Epithelial cell of proximal tubule (primary cell): ENCODE results near the gene DVL3. TPM values are rescaled to one million over a fixed set of nuclear protein-coding genes. Genes with fewer than 3 reads are reported as not detected.
A peak's percentile ranks its signal among the peaks of the same experiment; 100 is the strongest.
"Not testable (repeated sequence)": the region's sequence is repeated elsewhere in the genome, so short reads cannot be mapped to it uniquely, and the experiment has no call there.

Source experiments
- DNase-seq: peaks from one replicate; pipeline ENCODE4 v3.0.0-alpha.2; 2011; ENCODE audit warnings: low read depth
- H3K4me3 ChIP-seq: 2 replicates; pipeline ENCODE4 v1.5.1; 2011; ENCODE audit warnings: low read depth, mild to moderate bottlenecking, low read length
- total RNA-seq: library from RNA; depleted of rRNA; stranded (reverse); fragments of >200 nt; gene quantifications from 2 replicates; pipeline ENCODE4 v1.2.3, GENCODE V29; 2015
- TF ChIP-seq, protein P1 (sequence below): conservative IDR thresholded peaks from 2 replicates; pipeline ENCODE4 v1.5.1; 2012; ENCODE audit warnings: low read depth, mild to moderate bottlenecking, low read length

Gene DVL3
- total RNA-seq = 33.5 and 38.2 TPM in 2 replicates

DNA sequence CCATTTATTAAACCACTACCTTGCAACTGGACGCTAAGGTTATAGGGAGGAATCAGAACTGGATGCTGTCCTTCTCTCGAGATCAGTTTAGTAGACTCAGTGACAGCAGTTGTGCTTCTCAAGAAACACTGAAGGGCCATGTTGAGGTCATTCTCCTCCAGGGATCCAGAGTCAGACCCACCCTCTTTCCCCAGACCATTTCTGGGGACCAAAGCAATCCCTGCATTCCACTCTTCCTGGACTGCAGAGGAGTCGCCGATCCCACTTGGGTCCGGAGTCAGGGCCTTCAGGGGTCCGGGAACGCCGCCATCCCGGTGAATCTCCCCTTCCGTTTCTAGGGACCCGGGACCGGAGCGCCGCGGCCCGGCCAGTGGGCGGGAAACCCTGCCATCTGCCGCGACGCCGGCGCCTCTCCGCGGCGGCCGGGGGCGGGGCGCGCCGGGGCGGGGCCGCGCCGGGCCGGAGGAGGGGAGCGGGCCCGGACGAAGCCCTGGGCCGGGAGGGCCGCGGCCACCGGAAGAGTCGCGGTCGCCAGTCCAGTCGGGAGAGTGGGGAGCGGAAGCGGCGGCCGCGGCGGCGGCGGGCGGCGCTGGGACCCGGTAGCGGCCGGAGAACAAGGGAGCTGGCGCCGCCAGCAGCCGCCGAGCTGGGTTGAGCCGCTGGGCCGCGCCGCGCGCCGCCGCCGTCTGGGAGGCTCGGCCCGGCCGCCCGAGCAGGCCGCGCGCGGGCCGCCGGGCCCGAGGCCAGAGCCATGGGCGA lies at the start of gene DVL3:
TSS of gene DVL3 (plus strand) at position 493 of the 759 bp plus-strand sequence. CDS start at position 752, 259 bp downstream.
- TF ChIP-seq, protein P1, sequence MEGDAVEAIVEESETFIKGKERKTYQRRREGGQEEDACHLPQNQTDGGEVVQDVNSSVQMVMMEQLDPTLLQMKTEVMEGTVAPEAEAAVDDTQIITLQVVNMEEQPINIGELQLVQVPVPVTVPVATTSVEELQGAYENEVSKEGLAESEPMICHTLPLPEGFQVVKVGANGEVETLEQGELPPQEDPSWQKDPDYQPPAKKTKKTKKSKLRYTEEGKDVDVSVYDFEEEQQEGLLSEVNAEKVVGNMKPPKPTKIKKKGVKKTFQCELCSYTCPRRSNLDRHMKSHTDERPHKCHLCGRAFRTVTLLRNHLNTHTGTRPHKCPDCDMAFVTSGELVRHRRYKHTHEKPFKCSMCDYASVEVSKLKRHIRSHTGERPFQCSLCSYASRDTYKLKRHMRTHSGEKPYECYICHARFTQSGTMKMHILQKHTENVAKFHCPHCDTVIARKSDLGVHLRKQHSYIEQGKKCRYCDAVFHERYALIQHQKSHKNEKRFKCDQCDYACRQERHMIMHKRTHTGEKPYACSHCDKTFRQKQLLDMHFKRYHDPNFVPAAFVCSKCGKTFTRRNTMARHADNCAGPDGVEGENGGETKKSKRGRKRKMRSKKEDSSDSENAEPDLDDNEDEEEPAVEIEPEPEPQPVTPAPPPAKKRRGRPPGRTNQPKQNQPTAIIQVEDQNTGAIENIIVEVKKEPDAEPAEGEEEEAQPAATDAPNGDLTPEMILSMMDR = no peak
- peak within 1 kb of the TSS; percentile 98 for H3K4me3 ChIP-seq
- no peak for DNase-seq

DNA sequence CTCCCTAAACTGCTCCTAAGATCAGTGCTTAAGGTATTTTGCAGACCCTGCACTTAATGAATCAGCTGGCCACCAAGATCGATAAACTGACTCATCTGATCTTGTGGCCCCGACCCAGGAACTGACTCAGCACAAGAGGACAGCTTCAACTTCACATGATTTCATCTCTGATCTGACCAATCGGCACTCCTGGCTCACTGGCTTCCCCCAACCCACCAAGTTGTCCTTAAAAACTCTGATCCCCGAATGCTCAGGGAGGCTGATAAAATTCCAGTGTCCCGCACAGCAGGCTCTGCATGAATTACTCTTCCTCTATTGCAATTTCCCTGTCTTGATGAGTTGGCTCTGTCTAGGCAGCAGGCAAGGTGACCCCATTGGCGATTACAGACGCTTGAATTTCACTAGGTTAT lies 44.9 kb upstream of the DVL3 start:
- DNase-seq = peak; percentile 10
- TF ChIP-seq, protein P1 = no peak
- no peak overlapping the region for H3K4me3 ChIP-seq

DNA sequence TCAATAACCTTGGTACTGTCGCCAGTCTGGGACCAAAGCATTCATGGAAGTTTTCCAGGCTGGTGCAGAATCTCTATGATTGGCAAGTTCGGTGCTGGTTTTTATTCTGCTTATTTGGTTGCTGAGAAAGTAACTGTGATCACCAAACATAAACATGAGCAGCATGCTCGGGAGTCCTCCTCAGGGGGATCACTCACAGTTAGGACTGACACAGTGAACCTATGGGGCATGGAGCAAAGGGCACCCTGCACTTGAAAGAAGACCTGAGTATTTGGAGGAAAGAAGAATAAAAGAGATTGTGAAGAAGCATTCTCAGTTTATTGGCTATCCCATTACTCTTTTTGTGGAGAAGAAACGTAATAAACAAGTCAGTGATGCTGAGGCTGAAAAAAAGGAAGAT lies 39.2 kb upstream of the DVL3 start:
- H3K4me3 ChIP-seq = no peak overlapping the region
- TF ChIP-seq, protein P1 = no peak

DNA sequence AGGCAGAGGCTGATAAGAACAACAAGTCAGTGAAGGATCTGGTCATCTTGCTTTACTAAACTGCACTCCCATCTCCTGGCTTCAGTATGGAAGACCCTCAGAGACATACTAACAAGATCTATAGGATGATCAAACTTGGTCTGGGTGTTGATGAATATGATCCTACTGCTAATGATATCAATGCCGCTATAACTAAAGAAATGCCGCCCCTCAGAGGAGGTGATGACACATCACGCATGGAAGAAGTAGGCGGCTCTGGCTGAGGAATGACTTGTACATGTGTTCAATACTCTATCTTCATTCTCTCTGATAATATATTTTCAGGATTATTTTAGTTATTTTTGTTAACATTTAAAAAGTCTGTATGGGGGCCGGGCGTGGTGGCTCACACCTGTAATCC lies 37.5 kb upstream of the DVL3 start:
- DNase-seq = no peak
- TF ChIP-seq, protein P1 = no peak
- H3K4me3 ChIP-seq = no peak overlapping the region

More for the DNA sequence above, 39.2 kb upstream of the DVL3 start:
- no peak for DNase-seq

DNA sequence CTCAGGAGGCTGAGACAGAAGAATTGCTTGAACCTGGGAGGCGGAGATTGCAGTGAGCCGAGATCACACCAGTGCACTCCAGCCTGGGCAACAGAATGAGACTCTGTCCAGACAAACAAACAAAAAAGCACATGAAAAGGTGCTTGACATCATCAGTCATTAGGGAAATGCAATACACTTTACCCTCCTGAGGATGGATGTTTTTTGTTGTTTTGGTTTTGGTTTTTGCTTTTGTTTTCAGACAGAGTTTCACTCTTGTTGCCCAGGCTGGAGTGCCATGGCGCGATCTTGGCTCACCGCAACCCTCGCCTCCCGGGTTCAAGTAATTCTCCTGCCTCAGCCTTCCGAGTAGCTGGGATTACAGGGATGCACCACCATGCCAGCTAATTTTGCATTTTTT lies 34.1 kb upstream of the DVL3 start:
- H3K4me3 ChIP-seq, DNase-seq: not testable (repeated sequence)

DNA sequence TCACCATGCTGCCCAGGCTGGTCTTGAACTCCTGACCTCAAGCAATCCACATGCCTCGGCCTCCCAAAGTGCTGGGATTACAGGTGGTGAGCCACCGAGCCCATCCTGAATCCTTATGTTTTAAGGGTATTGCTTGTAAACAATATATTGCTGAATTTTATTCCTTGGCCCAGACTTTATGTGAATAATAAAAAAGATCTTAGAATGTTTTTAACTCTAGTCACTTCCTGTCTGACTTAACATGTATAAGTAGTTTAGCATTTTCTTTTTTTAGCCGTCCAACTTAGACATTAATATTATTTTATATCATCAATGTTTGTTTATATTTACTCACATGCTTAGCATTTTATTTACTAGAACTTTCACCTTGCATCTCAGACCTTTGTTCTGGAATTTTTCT lies 29.2 kb upstream of the DVL3 start:
- TF ChIP-seq, protein P1 = no peak
- no peak for DNase-seq
- no peak overlapping the region for H3K4me3 ChIP-seq

DNA sequence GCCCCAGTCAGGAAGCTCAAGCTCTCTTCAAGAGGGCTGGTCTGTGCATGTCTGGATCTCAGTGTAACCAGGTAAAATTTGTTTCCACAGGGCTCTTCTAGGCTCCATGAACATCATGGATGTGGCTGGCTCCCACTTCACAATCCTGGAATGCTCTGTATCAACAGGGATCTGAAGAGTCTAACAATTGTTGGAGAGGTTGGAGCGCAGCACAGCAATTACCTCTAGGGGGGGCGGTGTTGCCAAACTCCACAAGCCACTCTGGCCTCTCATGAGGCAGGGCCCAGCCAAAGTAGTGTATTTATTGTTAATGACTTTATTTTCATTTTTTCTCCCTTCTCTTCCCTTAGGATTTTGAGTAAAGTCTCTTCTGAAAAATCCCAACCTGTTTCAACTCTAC lies 26.2 kb upstream of the DVL3 start:
- H3K4me3 ChIP-seq = no peak overlapping the region
- DNase-seq = no peak
- TF ChIP-seq, protein P1 = peak; percentile 54
